Stimulated activated naive CD4-positive, alpha-beta T cell (primary cell): ENCODE results near the gene ARAP3.
"Not testable (repeated sequence)": the region's sequence is repeated elsewhere in the genome, so short reads cannot be mapped to it uniquely, and the experiment has no call there.

ENCODE experiments used
- DNase-seq, 6 experiments: peaks; one replicate each; lab custom pipeline; 2025; lab: John Stamatoyannopoulos, UW

The ARAP3 gene

GRCh38 chr5:141681695-141682641 lies at the start of gene ARAP3:
Gene ARAP3, minus strand, starts transcription at chr5:141682230. Its CDS starts 1,744 bp downstream, at chr5:141680486.
- DNase-seq = peak in 4 of 6 experiments; percentile 7 to 24 (median 18)

- DNase-seq = no peak
Measured at GRCh38 chr5:141729387-141730006, 47.5 kb upstream of the ARAP3 start.

- DNase-seq = no peak
Measured at GRCh38 chr5:141725891-141726290, 43.9 kb upstream of the ARAP3 start.

- DNase-seq = not testable (repeated sequence)
Measured at GRCh38 chr5:141725174-141725573, 43.1 kb upstream of the ARAP3 start.

- DNase-seq = no peak
Measured at GRCh38 chr5:141722266-141722665, 40.2 kb upstream of the ARAP3 start.

- no peak for DNase-seq
Measured at GRCh38 chr5:141717043-141717442, 35.0 kb upstream of the ARAP3 start.

GRCh38 chr5:141716468-141716867 lies 34.4 kb upstream of the ARAP3 start:
- DNase-seq = no peak

- no peak for DNase-seq
Measured at GRCh38 chr5:141716009-141716408, 34.0 kb upstream of the ARAP3 start.

GRCh38 chr5:141715346-141715905 lies 33.4 kb upstream of the ARAP3 start:
- DNase-seq = no peak

- DNase-seq = no peak
Measured at GRCh38 chr5:141714542-141715310, 32.7 kb upstream of the ARAP3 start.

- DNase-seq = no peak
Measured at GRCh38 chr5:141713616-141714309, 31.7 kb upstream of the ARAP3 start.

GRCh38 chr5:141711687-141712086 lies 29.7 kb upstream of the ARAP3 start:
- no peak for DNase-seq

GRCh38 chr5:141709699-141710267 lies 27.8 kb upstream of the ARAP3 start:
- no peak for DNase-seq

GRCh38 chr5:141708016-141708415 lies 26.0 kb upstream of the ARAP3 start:
- no peak for DNase-seq

- no peak for DNase-seq
Measured at GRCh38 chr5:141707510-141707909, 25.5 kb upstream of the ARAP3 start.

- no peak for DNase-seq
Measured at GRCh38 chr5:141706121-141706520, 24.1 kb upstream of the ARAP3 start.

- DNase-seq = no peak
Measured at GRCh38 chr5:141705469-141705868, 23.4 kb upstream of the ARAP3 start.

GRCh38 chr5:141704782-141705297 lies 22.8 kb upstream of the ARAP3 start:
- no peak for DNase-seq

GRCh38 chr5:141703133-141703561 lies 21.1 kb upstream of the ARAP3 start:
- no peak for DNase-seq

GRCh38 chr5:141701360-141702119 lies 19.5 kb upstream of the ARAP3 start:
- DNase-seq = no peak
